SK-N-SH treated with all-trans-retinoic acid at 6 μM for 48 hours (cell line): ENCODE data around the gene WASHC4.

ENCODE experiments used
- ATAC-seq: fragments of 200-7000 bp; cut with Tn5 transposase; 3 replicates; pipeline ENCODE4 v1.9.1; 2020; ENCODE audit warnings: mild to moderate bottlenecking, moderate library complexity
- ARNTL ChIP-seq: fragments of 450-650 bp; formaldehyde crosslinking; IDR thresholded peaks from 2 replicates; pipeline ENCODE4 v1.5.0; 2020; ENCODE audit warnings: low read depth, mild to moderate bottlenecking, moderate library complexity, borderline replicate concordance
- BACH2 ChIP-seq: fragments of 250-450 bp; sonication (Bioruptor Pico); IDR thresholded peaks from 2 replicates; pipeline ENCODE4 v1.9.0; 2021; ENCODE audit warnings: mild to moderate bottlenecking, borderline replicate concordance
- CSDC2 ChIP-seq: fragments of 250-450 bp; sonication (Bioruptor Pico); IDR thresholded peaks from 2 replicates; pipeline ENCODE4 v1.5.0; 2020; ENCODE audit warnings: mild to moderate bottlenecking, moderate library complexity
- ESRRG ChIP-seq: fragments of 250-450 bp; sonication (Bioruptor Pico); IDR thresholded peaks from 2 replicates; pipeline ENCODE4 v1.6.1; 2021; ENCODE audit warnings: mild to moderate bottlenecking
- GLIS3 ChIP-seq: fragments of 250-450 bp; sonication (Bioruptor Pico); IDR thresholded peaks from 2 replicates; pipeline ENCODE4 v1.5.0; 2020; ENCODE audit warnings: mild to moderate bottlenecking, moderate library complexity
- ISL1 ChIP-seq: fragments of 250-450 bp; sonication (Bioruptor Pico); IDR thresholded peaks from 2 replicates; pipeline ENCODE4 v2.1.2; 2022; ENCODE audit warnings: mild to moderate bottlenecking, moderate library complexity
- OSR1 ChIP-seq: fragments of 250-450 bp; sonication (Bioruptor Pico); IDR thresholded peaks from 2 replicates; pipeline ENCODE4 v1.8.0; 2022; ENCODE audit warnings: moderate library complexity, mild to moderate bottlenecking, inconsistent platforms
- PPARA ChIP-seq: fragments of 250-450 bp; sonication (Bioruptor Pico); IDR thresholded peaks from 2 replicates; pipeline ENCODE4 v1.5.0; 2020; ENCODE audit warnings: mild to moderate bottlenecking, borderline replicate concordance
- RARB ChIP-seq: fragments of 250-450 bp; sonication (Bioruptor Pico); IDR thresholded peaks from 2 replicates; pipeline ENCODE4 v1.8.0; 2021; ENCODE audit warnings: mild to moderate bottlenecking, moderate library complexity
- SNAI2 ChIP-seq: fragments of 250-450 bp; sonication (Bioruptor Pico); IDR thresholded peaks from 2 replicates; pipeline ENCODE4 v1.5.0; 2020; ENCODE audit warnings: mild to moderate bottlenecking, moderate library complexity
- TCF4 ChIP-seq: fragments of 250-450 bp; sonication (Bioruptor Pico); IDR thresholded peaks from 2 replicates; pipeline ENCODE4 v1.8.0; 2021; ENCODE audit warnings: mild to moderate bottlenecking, moderate library complexity, borderline replicate concordance
- TOX ChIP-seq: fragments of 250-450 bp; sonication (Bioruptor Pico); IDR thresholded peaks from 2 replicates; pipeline ENCODE4 v1.8.0; 2021; ENCODE audit warnings: mild to moderate bottlenecking, moderate library complexity, borderline replicate concordance
- ZC3H10 ChIP-seq: fragments of 250-450 bp; sonication (Bioruptor Pico); IDR thresholded peaks from 2 replicates; pipeline ENCODE4 v1.5.1; 2021; ENCODE audit warnings: mild to moderate bottlenecking, moderate library complexity
- ZFP3 ChIP-seq: fragments of 250-450 bp; sonication (Bioruptor Pico); IDR thresholded peaks from 2 replicates; pipeline ENCODE4 v1.5.0; 2020; ENCODE audit warnings: mild to moderate bottlenecking, moderate library complexity
- ZFP30 ChIP-seq: fragments of 450-650 bp; formaldehyde crosslinking; IDR thresholded peaks from 2 replicates; pipeline ENCODE4 v1.5.0; 2022; ENCODE audit warnings: mild to moderate bottlenecking, moderate library complexity
- ZNF565 ChIP-seq: fragments of 450-650 bp; formaldehyde crosslinking; conservative IDR thresholded peaks from 2 replicates; pipeline ENCODE4 v1.5.0; 2020; ENCODE audit warnings: low read depth, mild to moderate bottlenecking, moderate library complexity
- ZNF70 ChIP-seq: fragments of 450-650 bp; formaldehyde crosslinking; IDR thresholded peaks from 2 replicates; pipeline ENCODE4 v1.5.0; 2020; ENCODE audit warnings: mild to moderate bottlenecking, moderate library complexity
- ZNF8 ChIP-seq: fragments of 450-650 bp; formaldehyde crosslinking; IDR thresholded peaks from 2 replicates; pipeline ENCODE4 v1.5.0; 2020; ENCODE audit warnings: mild to moderate bottlenecking, moderate library complexity
- TF ChIP-seq, protein P1 (sequence below): fragments of 250-450 bp; sonication (Bioruptor Pico); IDR thresholded peaks from 2 replicates; pipeline ENCODE4 v1.8.0; 2021; ENCODE audit warnings: low read depth, mild to moderate bottlenecking, moderate library complexity, borderline replicate concordance
- TF ChIP-seq, protein P2 (sequence below): fragments of 250-450 bp; sonication (Bioruptor Pico); IDR thresholded peaks from 2 replicates; pipeline ENCODE4 v1.8.0; 2020; ENCODE audit warnings: mild to moderate bottlenecking, moderate library complexity, borderline replicate concordance
- TF ChIP-seq, protein P3 (sequence below): fragments of 250-450 bp; sonication (Bioruptor Pico); IDR thresholded peaks from 2 replicates; pipeline ENCODE4 v1.5.0; 2020; ENCODE audit warnings: mild to moderate bottlenecking, moderate library complexity
- TF ChIP-seq, protein P4 (sequence below): fragments of 250-450 bp; sonication (Bioruptor Pico); IDR thresholded peaks from 2 replicates; pipeline ENCODE4 v1.5.1; 2021; ENCODE audit warnings: mild to moderate bottlenecking, moderate library complexity
- TF ChIP-seq, protein P5 (sequence below): fragments of 250-450 bp; sonication (Bioruptor Pico); IDR thresholded peaks from 2 replicates; pipeline ENCODE4 v1.5.1; 2020; ENCODE audit warnings: low read depth, mild to moderate bottlenecking, moderate library complexity

The WASHC4 gene

DNA sequence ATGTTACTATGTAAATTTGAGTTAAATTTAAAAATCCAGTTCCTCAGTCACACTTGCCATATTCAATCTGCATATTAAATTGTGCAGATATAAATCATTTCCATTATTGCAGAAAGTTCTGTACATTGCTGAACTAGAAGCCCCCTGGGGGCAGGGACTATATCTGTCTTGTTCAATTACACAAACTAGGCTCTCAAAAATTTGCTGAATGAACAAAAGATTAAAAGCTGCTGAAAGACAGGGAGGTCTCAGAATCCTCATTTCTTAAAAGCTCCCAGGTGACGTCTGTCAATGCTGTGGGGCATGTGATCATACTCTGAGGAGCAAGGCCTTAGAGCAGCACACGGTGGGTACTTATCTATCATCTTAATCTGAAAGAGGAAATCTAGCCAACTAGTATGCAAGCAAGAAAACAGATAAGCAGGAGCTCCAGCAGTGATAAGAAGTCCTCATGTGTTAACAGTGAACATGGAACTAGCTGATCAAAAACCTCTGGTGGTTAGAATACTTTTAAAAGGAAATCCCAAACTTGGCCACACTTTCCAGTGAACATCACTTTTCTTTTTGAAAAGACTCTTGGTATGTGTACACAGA, 68.0 kb downstream of the WASHC4 start:
- TF ChIP-seq, protein P1, sequence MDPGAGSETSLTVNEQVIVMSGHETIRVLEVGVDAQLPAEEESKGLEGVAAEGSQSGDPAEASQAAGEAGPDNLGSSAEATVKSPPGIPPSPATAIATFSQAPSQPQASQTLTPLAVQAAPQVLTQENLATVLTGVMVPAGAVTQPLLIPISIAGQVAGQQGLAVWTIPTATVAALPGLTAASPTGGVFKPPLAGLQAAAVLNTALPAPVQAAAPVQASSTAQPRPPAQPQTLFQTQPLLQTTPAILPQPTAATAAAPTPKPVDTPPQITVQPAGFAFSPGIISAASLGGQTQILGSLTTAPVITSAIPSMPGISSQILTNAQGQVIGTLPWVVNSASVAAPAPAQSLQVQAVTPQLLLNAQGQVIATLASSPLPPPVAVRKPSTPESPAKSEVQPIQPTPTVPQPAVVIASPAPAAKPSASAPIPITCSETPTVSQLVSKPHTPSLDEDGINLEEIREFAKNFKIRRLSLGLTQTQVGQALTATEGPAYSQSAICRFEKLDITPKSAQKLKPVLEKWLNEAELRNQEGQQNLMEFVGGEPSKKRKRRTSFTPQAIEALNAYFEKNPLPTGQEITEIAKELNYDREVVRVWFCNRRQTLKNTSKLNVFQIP: no peak
- no peak for TF ChIP-seq ZFP3 (CRISPR knock-in tag)
- TF ChIP-seq TCF4 (CRISPR knock-in tag): no peak
- TF ChIP-seq, protein P2, sequence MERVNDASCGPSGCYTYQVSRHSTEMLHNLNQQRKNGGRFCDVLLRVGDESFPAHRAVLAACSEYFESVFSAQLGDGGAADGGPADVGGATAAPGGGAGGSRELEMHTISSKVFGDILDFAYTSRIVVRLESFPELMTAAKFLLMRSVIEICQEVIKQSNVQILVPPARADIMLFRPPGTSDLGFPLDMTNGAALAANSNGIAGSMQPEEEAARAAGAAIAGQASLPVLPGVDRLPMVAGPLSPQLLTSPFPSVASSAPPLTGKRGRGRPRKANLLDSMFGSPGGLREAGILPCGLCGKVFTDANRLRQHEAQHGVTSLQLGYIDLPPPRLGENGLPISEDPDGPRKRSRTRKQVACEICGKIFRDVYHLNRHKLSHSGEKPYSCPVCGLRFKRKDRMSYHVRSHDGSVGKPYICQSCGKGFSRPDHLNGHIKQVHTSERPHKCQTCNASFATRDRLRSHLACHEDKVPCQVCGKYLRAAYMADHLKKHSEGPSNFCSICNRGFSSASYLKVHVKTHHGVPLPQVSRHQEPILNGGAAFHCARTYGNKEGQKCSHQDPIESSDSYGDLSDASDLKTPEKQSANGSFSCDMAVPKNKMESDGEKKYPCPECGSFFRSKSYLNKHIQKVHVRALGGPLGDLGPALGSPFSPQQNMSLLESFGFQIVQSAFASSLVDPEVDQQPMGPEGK: no peak
- TF ChIP-seq BACH2 (CRISPR knock-in tag): no peak
- TF ChIP-seq CSDC2: no peak
- no peak for TF ChIP-seq ZNF8 (CRISPR knock-in tag)
- TF ChIP-seq ZC3H10 (CRISPR knock-in tag): no peak
- no peak for TF ChIP-seq OSR1 (CRISPR knock-in tag)
- no peak for TF ChIP-seq SNAI2
- TF ChIP-seq ZNF70 (CRISPR knock-in tag): no peak
- TF ChIP-seq ZNF565 (CRISPR knock-in tag): no peak
- no peak for TF ChIP-seq ESRRG (CRISPR knock-in tag)
- TF ChIP-seq TOX (CRISPR knock-in tag): no peak
- no peak for TF ChIP-seq ZFP30
- TF ChIP-seq ARNTL (CRISPR knock-in tag): no peak
- no peak for TF ChIP-seq RARB (CRISPR knock-in tag)
- no peak for TF ChIP-seq GLIS3 (CRISPR knock-in tag)
- no peak for ATAC-seq

DNA sequence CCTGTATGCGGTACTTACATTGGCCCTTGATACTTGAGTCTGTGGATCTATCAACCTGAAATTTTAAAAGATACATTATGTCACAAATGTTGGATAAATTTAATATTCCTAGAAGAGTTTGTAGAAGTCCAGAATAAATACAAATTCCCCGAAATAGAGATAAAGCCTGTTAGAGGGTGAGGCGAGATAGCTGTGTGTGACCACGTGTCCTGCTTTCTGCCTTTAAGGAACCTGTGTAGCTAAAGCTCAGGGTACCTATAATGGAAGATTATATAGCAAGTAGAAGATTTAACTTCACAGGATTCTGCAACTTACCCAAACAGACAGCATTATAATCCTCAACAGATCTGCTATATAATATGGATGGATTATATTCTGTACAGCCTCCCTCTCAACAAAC, 69.7 kb downstream of the WASHC4 start:
- ATAC-seq: no peak
- TF ChIP-seq RARB (CRISPR knock-in tag) (no peak), SNAI2 (no peak), PPARA (no peak), CSDC2 (no peak), ZNF70 (CRISPR knock-in tag) (no peak), ARNTL (CRISPR knock-in tag) (no peak), ZNF565 (CRISPR knock-in tag) (no peak), TOX (CRISPR knock-in tag) (no peak), ZFP30 (no peak), TCF4 (CRISPR knock-in tag) (no peak), ISL1 (CRISPR knock-in tag) (no peak), ZC3H10 (CRISPR knock-in tag) (no peak)
- TF ChIP-seq, protein P3, sequence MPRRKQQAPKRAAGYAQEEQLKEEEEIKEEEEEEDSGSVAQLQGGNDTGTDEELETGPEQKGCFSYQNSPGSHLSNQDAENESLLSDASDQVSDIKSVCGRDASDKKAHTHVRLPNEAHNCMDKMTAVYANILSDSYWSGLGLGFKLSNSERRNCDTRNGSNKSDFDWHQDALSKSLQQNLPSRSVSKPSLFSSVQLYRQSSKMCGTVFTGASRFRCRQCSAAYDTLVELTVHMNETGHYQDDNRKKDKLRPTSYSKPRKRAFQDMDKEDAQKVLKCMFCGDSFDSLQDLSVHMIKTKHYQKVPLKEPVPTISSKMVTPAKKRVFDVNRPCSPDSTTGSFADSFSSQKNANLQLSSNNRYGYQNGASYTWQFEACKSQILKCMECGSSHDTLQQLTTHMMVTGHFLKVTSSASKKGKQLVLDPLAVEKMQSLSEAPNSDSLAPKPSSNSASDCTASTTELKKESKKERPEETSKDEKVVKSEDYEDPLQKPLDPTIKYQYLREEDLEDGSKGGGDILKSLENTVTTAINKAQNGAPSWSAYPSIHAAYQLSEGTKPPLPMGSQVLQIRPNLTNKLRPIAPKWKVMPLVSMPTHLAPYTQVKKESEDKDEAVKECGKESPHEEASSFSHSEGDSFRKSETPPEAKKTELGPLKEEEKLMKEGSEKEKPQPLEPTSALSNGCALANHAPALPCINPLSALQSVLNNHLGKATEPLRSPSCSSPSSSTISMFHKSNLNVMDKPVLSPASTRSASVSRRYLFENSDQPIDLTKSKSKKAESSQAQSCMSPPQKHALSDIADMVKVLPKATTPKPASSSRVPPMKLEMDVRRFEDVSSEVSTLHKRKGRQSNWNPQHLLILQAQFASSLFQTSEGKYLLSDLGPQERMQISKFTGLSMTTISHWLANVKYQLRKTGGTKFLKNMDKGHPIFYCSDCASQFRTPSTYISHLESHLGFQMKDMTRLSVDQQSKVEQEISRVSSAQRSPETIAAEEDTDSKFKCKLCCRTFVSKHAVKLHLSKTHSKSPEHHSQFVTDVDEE (CRISPR knock-in tag): no peak
- TF ChIP-seq, protein P4, sequence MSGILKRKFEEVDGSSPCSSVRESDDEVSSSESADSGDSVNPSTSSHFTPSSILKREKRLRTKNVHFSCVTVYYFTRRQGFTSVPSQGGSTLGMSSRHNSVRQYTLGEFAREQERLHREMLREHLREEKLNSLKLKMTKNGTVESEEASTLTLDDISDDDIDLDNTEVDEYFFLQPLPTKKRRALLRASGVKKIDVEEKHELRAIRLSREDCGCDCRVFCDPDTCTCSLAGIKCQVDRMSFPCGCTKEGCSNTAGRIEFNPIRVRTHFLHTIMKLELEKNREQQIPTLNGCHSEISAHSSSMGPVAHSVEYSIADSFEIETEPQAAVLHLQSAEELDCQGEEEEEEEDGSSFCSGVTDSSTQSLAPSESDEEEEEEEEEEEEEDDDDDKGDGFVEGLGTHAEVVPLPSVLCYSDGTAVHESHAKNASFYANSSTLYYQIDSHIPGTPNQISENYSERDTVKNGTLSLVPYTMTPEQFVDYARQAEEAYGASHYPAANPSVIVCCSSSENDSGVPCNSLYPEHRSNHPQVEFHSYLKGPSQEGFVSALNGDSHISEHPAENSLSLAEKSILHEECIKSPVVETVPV (CRISPR knock-in tag): no peak
- TF ChIP-seq, protein P2: no peak
- TF ChIP-seq, protein P5, sequence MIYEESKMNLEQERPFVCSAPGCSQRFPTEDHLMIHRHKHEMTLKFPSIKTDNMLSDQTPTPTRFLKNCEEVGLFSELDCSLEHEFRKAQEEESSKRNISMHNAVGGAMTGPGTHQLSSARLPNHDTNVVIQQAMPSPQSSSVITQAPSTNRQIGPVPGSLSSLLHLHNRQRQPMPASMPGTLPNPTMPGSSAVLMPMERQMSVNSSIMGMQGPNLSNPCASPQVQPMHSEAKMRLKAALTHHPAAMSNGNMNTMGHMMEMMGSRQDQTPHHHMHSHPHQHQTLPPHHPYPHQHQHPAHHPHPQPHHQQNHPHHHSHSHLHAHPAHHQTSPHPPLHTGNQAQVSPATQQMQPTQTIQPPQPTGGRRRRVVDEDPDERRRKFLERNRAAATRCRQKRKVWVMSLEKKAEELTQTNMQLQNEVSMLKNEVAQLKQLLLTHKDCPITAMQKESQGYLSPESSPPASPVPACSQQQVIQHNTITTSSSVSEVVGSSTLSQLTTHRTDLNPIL (CRISPR knock-in tag): no peak
- TF ChIP-seq, protein P1: no peak
